SK-N-SH (cell line): ENCODE measurements around the gene MAN2B1. TPM values are rescaled to one million over a fixed set of nuclear protein-coding genes. Genes with fewer than 3 reads are reported as not detected.

ENCODE experiments used
- CTCF ChIA-PET: fragments of 300-600, 350-600 bp; formaldehyde crosslinking; extraction: SDS; loops from one replicate; lab custom pipeline; 2021; lab: Yijun Ruan, JAX
- POLR2A ChIA-PET: fragments of 350-600 bp; sonication (Branson Sonifier 250); formaldehyde crosslinking; extraction: SDS; loops from one replicate; lab custom pipeline; 2020; ENCODE audit warnings: antibody characterized with exemption, inconsistent platforms; lab: Yijun Ruan, JAX
- DNase-seq: peaks from one replicate; pipeline ENCODE4 v3.0.0; 2012
- H2AFZ ChIP-seq: fragments of 200-600 bp; sonication (generic); 2 replicates; pipeline ENCODE4 v1.8.1; 2016; ENCODE audit warnings: antibody characterized with exemption, mild to moderate bottlenecking, low read depth
- H3F3A ChIP-seq: fragments of 200-600 bp; sonication (generic); replicated peaks from 2 replicates; pipeline ENCODE3; 2016; ENCODE audit warnings: antibody characterized with exemption, mild to moderate bottlenecking; ENCODE audit not compliant: insufficient read depth
- H3K27ac ChIP-seq, 2 experiments: fragments of 200-500 bp in 1 of 2; fragments of 200-600 bp in 1 of 2; sonication (Bioruptor generic) in 1 of 2; sonication (generic), shearing (Covaris generic) in 1 of 2; 2 replicates each; pipeline versions ENCODE4 v1.5.1 to v1.6.1; 2014 to 2016; ENCODE audit warnings: low read depth in 2 of 2, inconsistent platforms in 1 of 2, low read length in 1 of 2, mild to moderate bottlenecking in 1 of 2, mixed read lengths in 1 of 2
- H3K27me3 ChIP-seq: fragments of 200-600 bp; sonication (generic), shearing (Covaris generic); 2 replicates; pipeline ENCODE4 v1.6.1; 2016; ENCODE audit warnings: mixed run types; ENCODE audit not compliant: insufficient read depth
- H3K36me3 ChIP-seq, 2 experiments: fragments of 200-500 bp in 1 of 2; fragments of 200-600 bp in 1 of 2; sonication (Bioruptor generic) in 1 of 2; sonication (generic) in 1 of 2; replicated peaks in 1 of 2; 2 replicates each; pipeline versions ENCODE3 to v1.5.1; 2014 to 2016; ENCODE audit warnings: low read length in 1 of 2, mild to moderate bottlenecking in 1 of 2; ENCODE audit not compliant: insufficient read depth in 2 of 2, control insufficient read depth in 1 of 2
- H3K4me1 ChIP-seq, 2 experiments: fragments of 200-500 bp in 1 of 2; fragments of 200-600 bp in 1 of 2; sonication (Bioruptor generic) in 1 of 2; sonication (generic), shearing (Covaris generic) in 1 of 2; 2 replicates each; pipeline versions ENCODE4 v1.5.1 to v1.6.1; 2014 to 2016; ENCODE audit warnings: low read depth in 1 of 2, low read length in 1 of 2, mixed run types in 1 of 2; ENCODE audit not compliant: insufficient read depth in 2 of 2, control insufficient read depth in 1 of 2
- H3K4me2 ChIP-seq: fragments of 200-600 bp; sonication (generic), shearing (Covaris generic); 2 replicates; pipeline ENCODE4 v1.6.1; 2017; ENCODE audit warnings: mixed run types
- H3K4me3 ChIP-seq, 2 experiments: fragments of 200-500 bp in 1 of 2; fragments of 200-600 bp in 1 of 2; sonication (Bioruptor generic) in 1 of 2; sonication (generic), shearing (Covaris generic) in 1 of 2; 2 replicates each; pipeline versions ENCODE4 v1.5.1 to v1.8.1; 2014 to 2016; ENCODE audit warnings: low read depth in 2 of 2, inconsistent platforms in 1 of 2, low read length in 1 of 2, mild to moderate bottlenecking in 1 of 2, mixed read lengths in 1 of 2, moderate library complexity in 1 of 2
- H3K79me2 ChIP-seq: fragments of 200-600 bp; sonication (generic); 2 replicates; pipeline ENCODE4 v1.8.1; 2017; ENCODE audit warnings: mild to moderate bottlenecking; ENCODE audit not compliant: insufficient read depth
- H3K9ac ChIP-seq: fragments of 200-600 bp; sonication (generic); 2 replicates; pipeline ENCODE4 v1.6.1; 2017; ENCODE audit warnings: mixed run types
- H3K9me2 ChIP-seq: fragments of 200-600 bp; sonication (generic); 2 replicates; pipeline ENCODE4 v1.6.1; 2017; ENCODE audit warnings: mixed run types
- H3K9me3 ChIP-seq: fragments of 200-600 bp; sonication (generic); 2 replicates; pipeline ENCODE4 v1.6.1; 2017; ENCODE audit warnings: mixed run types, mild to moderate bottlenecking, moderate library complexity
- H4K20me1 ChIP-seq: fragments of 200-600 bp; sonication (generic); 2 replicates; pipeline ENCODE4 v1.6.1; 2017; ENCODE audit warnings: mild to moderate bottlenecking, mixed run types; ENCODE audit not compliant: insufficient read depth
- CHD2 ChIP-seq: fragments of 150-350 bp; IDR thresholded peaks from 2 replicates; pipeline ENCODE4 v1.6.1; 2018; ENCODE audit warnings: low read length; ENCODE audit not compliant: partially characterized antibody
- ELF1 ChIP-seq: IDR thresholded peaks from 2 replicates; pipeline ENCODE4 v1.4.0; 2012
- FOXJ3 ChIP-seq: sonication (generic); formaldehyde crosslinking; IDR thresholded peaks from 2 replicates; pipeline ENCODE4 v1.5.1; 2020; ENCODE audit warnings: mild to moderate bottlenecking, missing genetic modification reagents
- GABPA ChIP-seq: IDR thresholded peaks from 2 replicates; pipeline ENCODE4 v1.4.0; 2012; ENCODE audit warnings: low read depth, mild to moderate bottlenecking
- GATA2 ChIP-seq: sonication (generic); formaldehyde crosslinking; IDR thresholded peaks from 2 replicates; pipeline ENCODE4 v1.5.0; 2020; ENCODE audit warnings: mild to moderate bottlenecking, missing genetic modification reagents
- JUND ChIP-seq: IDR thresholded peaks from 2 replicates; pipeline ENCODE4 v1.4.0; 2012
- MAX ChIP-seq: IDR thresholded peaks from 2 replicates; pipeline ENCODE4 v1.4.0; 2012; ENCODE audit warnings: low read depth
- MXI1 ChIP-seq: IDR thresholded peaks from 2 replicates; pipeline ENCODE4 v1.6.1; 2012; ENCODE audit warnings: mild to moderate bottlenecking, low read depth, low read length, improper control_type of control experiment
- POLR2AphosphoS5 ChIP-seq: IDR thresholded peaks from 2 replicates; pipeline ENCODE4 v1.6.1; 2012; ENCODE audit warnings: low read depth, low read length
- RFX5 ChIP-seq: IDR thresholded peaks from 2 replicates; pipeline ENCODE4 v1.6.1; 2012; ENCODE audit warnings: mild to moderate bottlenecking, improper control_type of control experiment, low read length
- RXRA ChIP-seq: IDR thresholded peaks from 2 replicates; pipeline ENCODE4 v1.4.0; 2012; ENCODE audit warnings: low read depth, mild to moderate bottlenecking, borderline replicate concordance
- SIN3A ChIP-seq: IDR thresholded peaks from 2 replicates; pipeline ENCODE4 v1.6.1; 2012; ENCODE audit warnings: low read depth, mild to moderate bottlenecking, low read length, moderate library complexity, borderline replicate concordance
- SMC3 ChIP-seq: IDR thresholded peaks from 2 replicates; pipeline ENCODE4 v1.6.1; 2012; ENCODE audit warnings: low read depth, low read length, improper control_type of control experiment
- TAF1 ChIP-seq: IDR thresholded peaks from 2 replicates; pipeline ENCODE4 v1.6.1; 2012; ENCODE audit warnings: low read depth, mild to moderate bottlenecking, low read length, moderate library complexity, borderline replicate concordance
- USF1 ChIP-seq: IDR thresholded peaks from 2 replicates; pipeline ENCODE4 v1.4.0; 2012; ENCODE audit warnings: low read depth, borderline replicate concordance
- YY1 ChIP-seq: IDR thresholded peaks from 2 replicates; pipeline ENCODE4 v1.4.0; 2012; ENCODE audit warnings: low read depth, mild to moderate bottlenecking
- ZBTB33 ChIP-seq: IDR thresholded peaks from 2 replicates; pipeline ENCODE4 v1.4.0; 2012; ENCODE audit warnings: low read depth, borderline replicate concordance
- WGBS: methylation state at CpG from one replicate; pipeline ENCODE4 v1.1.6; 2017; ENCODE audit warnings: low lambda C conversion rate; 5-methylcytosine and 5-hydroxymethylcytosine counted together
- polyA plus RNA-seq, 3 experiments: library from polyadenylated mRNA; depleted of rRNA; stranded (reverse); fragments of >200 nt; gene quantifications; 2 replicates each; pipeline ENCODE4 v1.2.3, GENCODE V29; 2012

MAN2B1 gene
- polyA plus RNA-seq (2012; rRNA removed): 43.2 and 47.0 TPM in 2 replicates
- polyA plus RNA-seq (2012; cell fraction: cytosol; rRNA removed): 23.6 and 33.7 TPM in 2 replicates
- 102 and 112 TPM in 2 replicates for polyA plus RNA-seq (2012; cell fraction: nucleus; rRNA removed)

GRCh38 chr19:12666265-12667048, at the start of gene MAN2B1, which contains the start of gene WDR83:
TSS of gene MAN2B1 (minus strand) at chr19:12666742. CDS start at chr19:12666701, 41 bp downstream.
TSS of gene WDR83 (plus strand) at chr19:12666807. CDS start at chr19:12669791, 2,984 bp downstream.
- WGBS: 3% methylated on average over 25 of the region's 46 CpGs
- H3K9me2 ChIP-seq: no peaks in the 10 kb centered on the region
- CTCF ChIA-PET: interaction anchor here (0.9 to 3.1 kb wide), 12 partner anchors 8 to 742 kb away, joined by 3 to 12 read pairs (median 4); no protein-coding TSS in a partner anchor

GRCh38 chr19:12715929-12716328, 49.4 kb upstream of the MAN2B1 start:
- 90% methylated on average over 2 of the region's 3 CpGs for WGBS

More at GRCh38 chr19:12666265-12667048, at the start of gene MAN2B1, which contains the start of gene WDR83:
- peak within 1 kb of the TSS; percentile 8 to 60; a peak in 1 of 4 replicates for H3K27ac ChIP-seq
- H3K9ac ChIP-seq: peak within 1 kb of the TSS; percentile 82
- H3F3A ChIP-seq: peaks cover 23% of the 10 kb centered on the region
- peak; percentile 98 for DNase-seq
- H3K4me1 ChIP-seq: peaks cover 5 to 35% of the 10 kb centered on the region in 2 experiments; a peak in 2 of 4 replicates
- POLR2A ChIA-PET: interaction anchor here (0.5 to 1.2 kb wide), 5 partner anchors 10 to 607 kb away, joined by 3 to 6 read pairs (median 4); no protein-coding TSS in a partner anchor
- peak within 1 kb of the TSS; percentile 90 for H3K4me2 ChIP-seq
- TF ChIP-seq POLR2AphosphoS5 (peak; percentile 61; the same call in 1 of the 2 replicates), JUND (no peak), MXI1 (peak; percentile 48; the same call in 1 of the 2 replicates)
- H3K79me2 ChIP-seq: peaks cover 51% of the 10 kb centered on the region
- peak within 1 kb of the TSS; percentile 76 for H2AFZ ChIP-seq
- H3K4me3 ChIP-seq: peak within 1 kb of the TSS; percentile 71 to 94
- peaks cover 7 to 20% of the 10 kb centered on the region in 2 experiments for H3K36me3 ChIP-seq
- no peaks in the 10 kb centered on the region for H4K20me1 ChIP-seq
- H3K9me3 ChIP-seq: no peaks in the 10 kb centered on the region
- no peaks in the 10 kb centered on the region for H3K27me3 ChIP-seq

GRCh38 chr19:12715102-12715501, 48.6 kb upstream of the MAN2B1 start:
- Histone ChIP-seq H3K36me3 (peaks cover 36 to 46% of the 10 kb centered on the region in 2 experiments), H3K9me3 (no peaks in the 10 kb centered on the region), H3K4me1 (peaks cover 0 to 2% of the 10 kb centered on the region in 2 experiments; a peak in 2 of 4 replicates), H2AFZ (no peak overlapping the region), H3F3A (peaks cover 8% of the 10 kb centered on the region), H3K4me2 (no peak overlapping the region), H3K9ac (no peak overlapping the region), H3K27me3 (no peaks in the 10 kb centered on the region), H3K27ac (no peak overlapping the region), H3K4me3 (no peak overlapping the region), H4K20me1 (no peaks in the 10 kb centered on the region), H3K9me2 (no peaks in the 10 kb centered on the region), H3K79me2 (peaks cover 51% of the 10 kb centered on the region)
- no peak for DNase-seq
- POLR2A ChIA-PET: no interaction called here
- CTCF ChIA-PET: interaction anchor here (2.4 kb wide), 1 partner anchor 42 kb away, joined by 6 read pairs; no protein-coding TSS in a partner anchor
- 100% methylated on average over 11 of the region's 15 CpGs for WGBS
- TF ChIP-seq FOXJ3 (CRISPR knock-in tag) (no peak), GABPA (no peak), MAX (no peak), ELF1 (no peak), RXRA (no peak), SIN3A (no peak), ZBTB33 (no peak), CHD2 (no peak), USF1 (no peak), RFX5 (no peak)

More at GRCh38 chr19:12715929-12716328, 49.4 kb upstream of the MAN2B1 start:
- H3K79me2 ChIP-seq: peaks cover 59% of the 10 kb centered on the region
- H3K27me3 ChIP-seq: no peaks in the 10 kb centered on the region
- H4K20me1 ChIP-seq: no peaks in the 10 kb centered on the region
- H3K27ac ChIP-seq: no peak overlapping the region
- ChIA-PET POLR2A (no interaction called here), CTCF (interaction anchor here (0.8 to 1.5 kb wide), 3 partner anchors 44 to 81 kb away, joined by 3 to 6 read pairs (median 3); no protein-coding TSS in a partner anchor)
- no peak overlapping the region for H2AFZ ChIP-seq
- no peak overlapping the region for H3K9ac ChIP-seq
- no peak overlapping the region for H3K4me3 ChIP-seq
- H3K4me2 ChIP-seq: no peak overlapping the region
- TF ChIP-seq YY1 (no peak), POLR2AphosphoS5 (no peak), ELF1 (no peak), SMC3 (no peak), JUND (no peak), GATA2 (CRISPR knock-in tag) (no peak), TAF1 (no peak)
- no peaks in the 10 kb centered on the region for H3K9me3 ChIP-seq
- peaks cover 6 to 7% of the 10 kb centered on the region in 2 experiments; a peak in 2 of 4 replicates for H3K4me1 ChIP-seq
- H3F3A ChIP-seq: peaks cover 8% of the 10 kb centered on the region
- DNase-seq: no peak
- H3K9me2 ChIP-seq: no peaks in the 10 kb centered on the region
- peaks cover 31 to 41% of the 10 kb centered on the region in 2 experiments for H3K36me3 ChIP-seq
